A549 (cell line): ENCODE data around the gene VPS13D.
A peak's percentile ranks its signal among the peaks of the same experiment; 100 is the strongest.

Experiments
- KDM5A ChIP-seq: fragments of 200-600 bp; sonication (generic); IDR thresholded peaks from 2 replicates; pipeline ENCODE4 v1.6.1; 2016; ENCODE audit warnings: antibody characterized with exemption, mild to moderate bottlenecking
- RAD21 ChIP-seq, 2 experiments: fragments of >200 bp in 1 of 2; sonication (Bioruptor Twin) in 1 of 2; formaldehyde crosslinking in 1 of 2; IDR thresholded peaks in 1 of 2; conservative IDR thresholded peaks in 1 of 2; 2 replicates in 1 of 2; 3 replicates in 1 of 2; pipeline ENCODE4 v1.6.1; 2012 to 2018; ENCODE audit warnings: inconsistent platforms in 1 of 2

DNA sequence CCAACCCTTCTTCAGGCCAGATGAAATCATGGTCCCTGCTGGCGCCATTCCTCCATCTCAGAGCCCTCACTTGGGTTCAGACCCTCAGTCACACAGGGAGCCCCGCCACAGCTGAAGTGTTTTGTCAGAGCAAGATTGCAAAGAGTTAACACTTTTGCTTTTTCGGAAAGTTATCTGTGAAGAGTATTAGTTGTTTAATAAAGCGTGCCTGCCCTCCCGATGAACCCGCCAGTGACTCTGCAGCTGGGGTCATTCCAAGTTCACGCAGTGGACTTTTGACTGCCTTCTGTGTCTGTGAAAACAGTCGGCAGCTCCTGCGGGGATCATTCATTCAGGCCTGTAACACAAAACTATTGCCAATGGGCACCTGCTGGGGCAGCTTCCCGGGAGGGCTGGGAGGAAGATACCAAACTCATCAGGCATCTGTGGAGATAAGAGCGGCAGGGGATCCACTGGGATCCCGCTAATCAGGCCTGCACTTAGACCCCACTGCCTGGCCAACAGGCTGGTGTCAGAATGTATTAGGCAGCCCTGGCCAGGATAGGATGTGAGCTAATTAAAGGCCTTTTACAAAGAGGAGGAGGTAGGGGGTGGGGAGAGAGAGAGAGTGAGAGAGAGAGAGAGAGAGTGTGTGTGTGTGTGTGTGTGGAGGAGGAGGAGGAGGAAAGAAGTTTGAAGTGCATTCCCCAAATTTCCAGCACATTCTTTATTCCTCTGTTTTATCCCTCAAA, 203.7 kb downstream of the VPS13D start:
- peak; percentile 16 to 21; a peak in 4 of 5 replicates for TF ChIP-seq RAD21 (conservative IDR thresholded peaks at IDR 0.05 in 1 of 2, IDR thresholded peaks at IDR 0.05 in 1 of 2)
- TF ChIP-seq KDM5A, result no peak
